ENCODE data around the gene MDM1. TPM values are rescaled to one million over a fixed set of nuclear protein-coding genes. Genes with fewer than 3 reads are reported as not detected.

MDM1 gene
- polyA plus RNA-seq, 1 experiment, result 13.5 TPM

GRCh38 chr12:68263366-68263765, 68.8 kb downstream of the MDM1 start:
- no peak for DNase-seq (ENCODE audit: low read depth, low spot score)
- Histone ChIP-seq H3K9me3 (ENCODE audit: control insufficient read depth, insufficient read depth, low read length) (no peaks in the 10 kb centered on the region), H3K27me3 (ENCODE audit: control insufficient read depth, insufficient read depth, low read length) (no peaks in the 10 kb centered on the region), H3K4me3 (ENCODE audit: low read depth, low read length) (no peak overlapping the region), H3K27ac (ENCODE audit: low read depth, low read length) (no peak overlapping the region)
- TF ChIP-seq CTCF (IDR thresholded peaks at IDR 0.05; ENCODE audit: low read depth, low read length), result no peak
- CTCF ChIA-PET, result no interaction called here
- POLR2A ChIA-PET, result no interaction called here

- H3K9me3 ChIP-seq (ENCODE audit: control insufficient read depth, insufficient read depth, low read length), result no peaks in the 10 kb centered on the region
- TF ChIP-seq CTCF (IDR thresholded peaks at IDR 0.05; ENCODE audit: low read depth, low read length), result no peak
- H3K27me3 ChIP-seq (ENCODE audit: control insufficient read depth, insufficient read depth, low read length), result no peaks in the 10 kb centered on the region
- POLR2A ChIA-PET, result no interaction called here
- DNase-seq (ENCODE audit: low read depth, low spot score), result no peak
- CTCF ChIA-PET, result no interaction called here
- no peak overlapping the region for H3K4me3 ChIP-seq (ENCODE audit: low read depth, low read length)
- no peak overlapping the region for H3K27ac ChIP-seq (ENCODE audit: low read depth, low read length)
Measured at GRCh38 chr12:68261896-68262295, 70.3 kb downstream of the MDM1 start.

DNA sequence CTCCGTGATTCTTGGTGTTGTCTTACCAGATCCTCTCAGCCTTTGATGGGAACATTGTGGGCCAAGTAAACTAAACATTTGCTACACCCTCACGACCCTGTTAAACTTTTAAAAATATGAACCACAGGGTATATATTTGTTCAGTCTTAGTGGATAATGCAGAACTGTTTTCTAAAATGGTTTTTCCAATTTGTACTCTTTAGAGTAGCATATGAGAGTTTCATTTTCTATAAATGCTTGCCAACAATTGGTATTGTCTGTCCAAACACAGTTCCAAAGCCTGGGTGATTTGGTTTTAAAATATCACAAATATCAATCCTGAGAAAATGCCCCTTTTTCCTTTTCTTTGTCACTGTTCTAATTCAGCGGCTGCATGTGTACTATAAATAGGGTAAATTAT, 72.0 kb downstream of the MDM1 start:
- TF ChIP-seq CTCF (IDR thresholded peaks at IDR 0.05; ENCODE audit: low read depth, low read length), result no peak
- Histone ChIP-seq H3K27me3 (ENCODE audit: control insufficient read depth, insufficient read depth, low read length) (no peaks in the 10 kb centered on the region), H3K9me3 (ENCODE audit: control insufficient read depth, insufficient read depth, low read length) (no peaks in the 10 kb centered on the region), H3K27ac (ENCODE audit: low read depth, low read length) (no peak overlapping the region), H3K4me3 (ENCODE audit: low read depth, low read length) (no peak overlapping the region)
- no peak for DNase-seq (ENCODE audit: low read depth, low spot score)
- POLR2A ChIA-PET, result no interaction called here
- CTCF ChIA-PET, result no interaction called here

- no peaks in the 10 kb centered on the region for H3K27me3 ChIP-seq (ENCODE audit: control insufficient read depth, insufficient read depth, low read length)
- no peaks in the 10 kb centered on the region for H3K9me3 ChIP-seq (ENCODE audit: control insufficient read depth, insufficient read depth, low read length)
- POLR2A ChIA-PET, result no interaction called here
- CTCF ChIA-PET, result interaction anchor here (1.3 kb wide), 1 partner anchor 36 kb away, joined by 7 read pairs; no protein-coding TSS in a partner anchor
- no peak overlapping the region for H3K4me3 ChIP-seq (ENCODE audit: low read depth, low read length)
- H3K27ac ChIP-seq (ENCODE audit: low read depth, low read length), result no peak overlapping the region
- no peak for TF ChIP-seq CTCF (IDR thresholded peaks at IDR 0.05; ENCODE audit: low read depth, low read length)
- DNase-seq (ENCODE audit: low read depth, low spot score), result no peak
Measured at GRCh38 chr12:68259318-68259940, 72.7 kb downstream of the MDM1 start.

- no peak within 1 kb of the TSS for H3K27ac ChIP-seq (ENCODE audit: low read depth, low read length)
- no peak within 1 kb of the TSS for H3K4me3 ChIP-seq (ENCODE audit: low read depth, low read length)
- CTCF ChIA-PET, result no interaction called here
- H3K9me3 ChIP-seq (ENCODE audit: control insufficient read depth, insufficient read depth, low read length), result no peaks in the 10 kb centered on the region
- no peaks in the 10 kb centered on the region for H3K27me3 ChIP-seq (ENCODE audit: control insufficient read depth, insufficient read depth, low read length)
- POLR2A ChIA-PET, result no interaction called here
- TF ChIP-seq CTCF (IDR thresholded peaks at IDR 0.05; ENCODE audit: low read depth, low read length), result no peak
- DNase-seq (ENCODE audit: low read depth, low spot score), result no peak
Measured at GRCh38 chr12:68253504-68253903, 78.7 kb downstream of the MDM1 start, which contains the start of gene IL22. TSS of gene IL22 (minus strand) at chr12:68253604. CDS start at chr12:68253448, 156 bp downstream.
